ENCODE measurements around the gene B4GALNT3.

DNA sequence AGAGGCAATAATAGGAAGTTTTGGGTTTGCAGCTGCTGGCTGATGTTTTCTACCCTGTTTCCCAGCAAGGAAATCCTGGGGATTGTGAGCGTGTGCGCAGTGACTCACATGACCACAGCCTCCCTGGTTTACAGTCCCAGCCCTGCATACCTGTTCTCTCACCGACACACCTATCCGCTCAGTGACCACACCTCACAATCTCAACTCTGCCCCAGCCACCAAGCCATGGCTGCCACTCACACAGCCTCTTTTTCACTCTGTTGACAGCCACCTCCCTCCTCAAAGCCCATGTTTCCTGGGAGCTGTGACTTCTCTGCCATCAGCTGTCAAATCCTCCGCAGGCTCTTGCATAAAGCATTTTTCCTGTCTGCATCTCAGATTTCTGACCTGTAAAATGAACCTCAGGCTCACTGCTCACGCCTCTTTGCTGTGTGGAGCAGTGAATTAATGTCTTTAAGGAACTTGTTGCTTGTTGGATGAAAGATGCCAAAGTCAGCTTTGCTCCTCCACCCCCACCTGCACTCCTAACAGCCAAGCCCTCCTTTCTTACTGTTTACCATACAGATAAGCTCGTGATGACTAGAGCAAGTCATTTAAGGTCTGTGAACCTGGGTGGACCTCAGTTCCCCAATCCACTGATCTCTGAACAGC, 43.5 kb downstream of the B4GALNT3 start:
- TF ChIP-seq CTCF (conservative IDR thresholded peaks at IDR 0.05; ENCODE audit: low read length), result no peak
- no peak for TF ChIP-seq EZH2phosphoT487 (IDR thresholded peaks at IDR 0.05; ENCODE audit: borderline replicate concordance, low read depth, low read length)

All from OCI-LY7 (cell line).